ENCODE data around the gene NES.
A peak's percentile ranks its signal among the peaks of the same experiment; 100 is the strongest.

NES gene

GRCh38 chr1:156691191-156691590 is 14.0 kb upstream of the NES start:
- no peaks in the 10 kb centered on the region for H3K9me3 ChIP-seq (ENCODE audit: insufficient read depth, low read length, severe bottlenecking)
- TF ChIP-seq, protein P1, sequence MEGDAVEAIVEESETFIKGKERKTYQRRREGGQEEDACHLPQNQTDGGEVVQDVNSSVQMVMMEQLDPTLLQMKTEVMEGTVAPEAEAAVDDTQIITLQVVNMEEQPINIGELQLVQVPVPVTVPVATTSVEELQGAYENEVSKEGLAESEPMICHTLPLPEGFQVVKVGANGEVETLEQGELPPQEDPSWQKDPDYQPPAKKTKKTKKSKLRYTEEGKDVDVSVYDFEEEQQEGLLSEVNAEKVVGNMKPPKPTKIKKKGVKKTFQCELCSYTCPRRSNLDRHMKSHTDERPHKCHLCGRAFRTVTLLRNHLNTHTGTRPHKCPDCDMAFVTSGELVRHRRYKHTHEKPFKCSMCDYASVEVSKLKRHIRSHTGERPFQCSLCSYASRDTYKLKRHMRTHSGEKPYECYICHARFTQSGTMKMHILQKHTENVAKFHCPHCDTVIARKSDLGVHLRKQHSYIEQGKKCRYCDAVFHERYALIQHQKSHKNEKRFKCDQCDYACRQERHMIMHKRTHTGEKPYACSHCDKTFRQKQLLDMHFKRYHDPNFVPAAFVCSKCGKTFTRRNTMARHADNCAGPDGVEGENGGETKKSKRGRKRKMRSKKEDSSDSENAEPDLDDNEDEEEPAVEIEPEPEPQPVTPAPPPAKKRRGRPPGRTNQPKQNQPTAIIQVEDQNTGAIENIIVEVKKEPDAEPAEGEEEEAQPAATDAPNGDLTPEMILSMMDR (IDR thresholded peaks at IDR 0.05; ENCODE audit: borderline replicate concordance, extremely low read depth, low read length, poor library complexity, severe bottlenecking): no peak
- TF ChIP-seq EZH2 (IDR thresholded peaks at IDR 0.05; ENCODE audit: borderline replicate concordance, low read depth, low read length, severe bottlenecking): no peak
- H3K27ac ChIP-seq (ENCODE audit: low read length): no peak overlapping the region
- ATAC-seq (ENCODE audit: insufficient read depth, low read depth) (no peak), DNase-seq (no peak)
- no peak overlapping the region for H3K4me2 ChIP-seq (ENCODE audit: insufficient read depth, low read length)
- peaks cover 14% of the 10 kb centered on the region for H3K4me1 ChIP-seq (ENCODE audit: insufficient read depth, low read length)
- H3K36me3 ChIP-seq (ENCODE audit: insufficient read depth, low read length): no peaks in the 10 kb centered on the region
- peaks cover 19% of the 10 kb centered on the region for H4K20me1 ChIP-seq (ENCODE audit: insufficient read depth, low read length)
- peaks cover 47% of the 10 kb centered on the region for H3K27me3 ChIP-seq (ENCODE audit: insufficient read depth, low read length, poor library complexity)
- no peaks in the 10 kb centered on the region for H3K79me2 ChIP-seq (ENCODE audit: insufficient read depth, low read length)
- no peak overlapping the region for H3K9ac ChIP-seq (ENCODE audit: low read depth, low read length)
- H3K4me3 ChIP-seq (ENCODE audit: low read depth in 1 of 2, low read length in 2 of 2): no peak overlapping the region
- H2AFZ ChIP-seq (ENCODE audit: low read depth, low read length): no peak overlapping the region

DNA sequence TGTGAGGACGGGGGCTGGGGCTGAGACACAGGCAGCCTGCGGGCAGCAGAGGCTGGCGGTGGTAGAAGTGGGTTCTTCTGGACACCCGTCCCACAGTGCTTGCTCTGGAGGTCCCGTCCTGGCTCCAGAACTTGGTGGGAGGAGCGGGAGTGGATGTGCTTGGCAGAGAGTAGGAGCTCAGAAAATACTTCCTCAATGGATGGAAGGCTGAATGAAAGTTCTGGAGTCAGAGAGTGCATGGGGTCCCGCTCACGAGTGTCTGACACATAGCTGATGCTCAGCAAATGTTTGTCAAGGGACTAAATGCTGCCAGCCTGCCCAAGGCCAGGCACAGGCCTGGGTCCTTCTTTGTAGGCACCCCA is 13.4 kb upstream of the NES start:
- peaks cover 47% of the 10 kb centered on the region for H3K27me3 ChIP-seq (ENCODE audit: insufficient read depth, low read length, poor library complexity)
- no peaks in the 10 kb centered on the region for H3K9me3 ChIP-seq (ENCODE audit: insufficient read depth, low read length, severe bottlenecking)
- DNase-seq (no peak), ATAC-seq (ENCODE audit: insufficient read depth, low read depth) (no peak)
- H3K36me3 ChIP-seq (ENCODE audit: insufficient read depth, low read length): no peaks in the 10 kb centered on the region
- H3K27ac ChIP-seq (ENCODE audit: low read length): no peak overlapping the region
- H3K4me3 ChIP-seq (ENCODE audit: low read depth in 1 of 2, low read length in 2 of 2): no peak overlapping the region
- H3K79me2 ChIP-seq (ENCODE audit: insufficient read depth, low read length): no peaks in the 10 kb centered on the region
- no peak overlapping the region for H3K9ac ChIP-seq (ENCODE audit: low read depth, low read length)
- H3K4me1 ChIP-seq (ENCODE audit: insufficient read depth, low read length): peaks cover 14% of the 10 kb centered on the region
- H3K4me2 ChIP-seq (ENCODE audit: insufficient read depth, low read length): no peak overlapping the region
- H4K20me1 ChIP-seq (ENCODE audit: insufficient read depth, low read length): peaks cover 19% of the 10 kb centered on the region
- no peak overlapping the region for H2AFZ ChIP-seq (ENCODE audit: low read depth, low read length)
- TF ChIP-seq EZH2 (IDR thresholded peaks at IDR 0.05; ENCODE audit: borderline replicate concordance, low read depth, low read length, severe bottlenecking): no peak

- Histone ChIP-seq H2AFZ (ENCODE audit: low read depth, low read length) (no peak overlapping the region), H3K4me2 (ENCODE audit: insufficient read depth, low read length) (no peak overlapping the region), H3K27me3 (ENCODE audit: insufficient read depth, low read length, poor library complexity) (peaks cover 47% of the 10 kb centered on the region), H3K4me1 (ENCODE audit: insufficient read depth, low read length) (peaks cover 14% of the 10 kb centered on the region), H3K79me2 (ENCODE audit: insufficient read depth, low read length) (no peaks in the 10 kb centered on the region), H3K4me3 (ENCODE audit: low read depth in 1 of 2, low read length in 2 of 2) (no peak overlapping the region), H3K36me3 (ENCODE audit: insufficient read depth, low read length) (no peaks in the 10 kb centered on the region), H3K9me3 (ENCODE audit: insufficient read depth, low read length, severe bottlenecking) (no peaks in the 10 kb centered on the region), H3K27ac (ENCODE audit: low read length) (no peak overlapping the region), H3K9ac (ENCODE audit: low read depth, low read length) (no peak overlapping the region), H4K20me1 (ENCODE audit: insufficient read depth, low read length) (peaks cover 19% of the 10 kb centered on the region)
- no peak for TF ChIP-seq EZH2 (IDR thresholded peaks at IDR 0.05; ENCODE audit: borderline replicate concordance, low read depth, low read length, severe bottlenecking)
- TF ChIP-seq, protein P1 (IDR thresholded peaks at IDR 0.05; ENCODE audit: borderline replicate concordance, extremely low read depth, low read length, poor library complexity, severe bottlenecking): peak; percentile 2
- no peak for DNase-seq
- ATAC-seq (ENCODE audit: insufficient read depth, low read depth): no peak
Measured at GRCh38 chr1:156689953-156690674, 12.9 kb upstream of the NES start.

DNA sequence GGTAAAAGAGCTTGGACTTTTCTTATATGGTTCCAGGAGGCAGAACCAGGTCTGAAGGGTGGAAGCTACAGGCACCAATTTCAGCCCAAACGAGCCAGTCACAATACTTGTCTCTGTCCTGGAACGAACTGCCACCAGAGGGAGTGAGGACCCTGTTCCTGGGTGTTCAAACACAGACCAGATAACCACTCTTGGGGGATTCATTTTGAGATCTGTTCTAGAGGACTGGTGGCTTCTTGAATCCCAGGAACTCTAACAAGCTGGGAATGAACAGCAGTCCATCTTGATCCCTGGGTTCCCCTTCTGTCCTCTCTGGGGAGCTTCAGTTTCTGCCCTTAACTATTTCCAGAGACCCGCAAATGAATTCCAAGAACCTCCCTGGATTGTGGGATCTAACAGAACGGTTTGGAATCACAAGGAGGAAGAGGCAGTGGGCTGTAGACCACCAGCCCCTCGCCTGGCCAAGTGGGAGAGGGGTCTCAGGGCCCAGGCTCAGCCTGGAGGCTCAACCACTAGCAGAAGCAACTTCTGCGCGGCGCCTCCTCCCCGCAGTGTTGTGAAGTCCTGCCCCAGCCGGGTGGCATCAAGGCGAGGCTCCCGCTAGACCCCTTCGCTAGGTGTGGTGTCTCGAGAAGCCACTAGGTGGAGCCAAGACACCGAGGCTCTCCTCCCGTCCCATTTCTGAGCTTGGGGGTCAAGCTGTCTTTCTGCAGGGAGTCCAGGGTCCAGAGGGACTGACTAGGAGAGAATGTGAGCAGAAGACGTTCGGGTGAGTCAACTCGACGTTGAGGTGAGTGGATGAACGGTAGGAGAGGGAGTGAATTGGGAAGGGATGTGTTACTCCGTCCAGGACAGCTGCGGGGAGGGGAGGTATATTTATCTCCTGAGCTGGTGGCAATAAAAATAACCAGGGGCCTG is 12.1 kb upstream of the NES start:
- H3K9me3 ChIP-seq (ENCODE audit: insufficient read depth, low read length, severe bottlenecking): no peaks in the 10 kb centered on the region
- no peak overlapping the region for H3K27ac ChIP-seq (ENCODE audit: low read length)
- H3K4me2 ChIP-seq (ENCODE audit: insufficient read depth, low read length): peak overlapping the region; percentile 29; the same call in 1 of the 2 replicates
- no peak overlapping the region for H3K4me3 ChIP-seq (ENCODE audit: low read depth in 1 of 2, low read length in 2 of 2)
- H4K20me1 ChIP-seq (ENCODE audit: insufficient read depth, low read length): peaks cover 19% of the 10 kb centered on the region
- DNase-seq: peak; percentile 77
- H3K9ac ChIP-seq (ENCODE audit: low read depth, low read length): no peak overlapping the region
- peaks cover 49% of the 10 kb centered on the region for H3K27me3 ChIP-seq (ENCODE audit: insufficient read depth, low read length, poor library complexity)
- no peaks in the 10 kb centered on the region for H3K79me2 ChIP-seq (ENCODE audit: insufficient read depth, low read length)
- peak overlapping the region; percentile 59 for H2AFZ ChIP-seq (ENCODE audit: low read depth, low read length)
- peak; percentile 92 for ATAC-seq (ENCODE audit: insufficient read depth, low read depth)
- H3K4me1 ChIP-seq (ENCODE audit: insufficient read depth, low read length): peaks cover 14% of the 10 kb centered on the region
- no peaks in the 10 kb centered on the region for H3K36me3 ChIP-seq (ENCODE audit: insufficient read depth, low read length)
- TF ChIP-seq, protein P1 (IDR thresholded peaks at IDR 0.05; ENCODE audit: borderline replicate concordance, extremely low read depth, low read length, poor library complexity, severe bottlenecking): peak; percentile 98
- TF ChIP-seq EZH2 (IDR thresholded peaks at IDR 0.05; ENCODE audit: borderline replicate concordance, low read depth, low read length, severe bottlenecking): peak; percentile 71

Measured in DND-41 (cell line).